Hematopoietic multipotent progenitor cell treated with erythropoietin and hydrocortisone succinate and interleukin-3 and kit ligand, for 8 days (in vitro differentiated cells): ENCODE data around the gene OSBPL9.

Experiments used
- DNase-seq: peaks from one replicate; pipeline ENCODE4 v3.0.0-alpha.2; 2015

Gene OSBPL9

GRCh38 chr1:51744506-51745303, 127.8 kb downstream of the OSBPL9 start:
- no peak for DNase-seq

- no peak for DNase-seq
Measured at GRCh38 chr1:51745304-51745570, 128.3 kb downstream of the OSBPL9 start.

- DNase-seq, result no peak
Measured at GRCh38 chr1:51749151-51749550, 132.3 kb downstream of the OSBPL9 start.

DNA sequence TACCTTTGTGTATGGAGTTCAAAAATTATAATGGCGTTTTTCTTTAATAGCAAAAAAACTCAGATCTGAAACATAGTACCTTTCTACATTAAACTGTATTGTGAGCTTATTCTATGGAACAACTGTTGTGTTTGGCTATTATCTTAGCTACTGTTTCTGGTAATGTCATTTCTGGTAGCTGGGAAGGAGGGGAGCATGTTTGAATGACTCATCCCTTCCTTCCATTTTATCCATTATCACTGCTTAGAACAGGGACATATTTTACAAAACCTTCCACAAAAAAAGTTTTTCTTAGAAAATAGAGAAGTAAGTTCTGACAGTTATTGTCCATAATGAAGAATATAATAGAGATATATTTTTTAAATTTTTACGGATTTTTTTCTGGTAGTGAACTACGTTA, 133.3 kb downstream of the OSBPL9 start:
- peak; percentile 54 for DNase-seq

DNA sequence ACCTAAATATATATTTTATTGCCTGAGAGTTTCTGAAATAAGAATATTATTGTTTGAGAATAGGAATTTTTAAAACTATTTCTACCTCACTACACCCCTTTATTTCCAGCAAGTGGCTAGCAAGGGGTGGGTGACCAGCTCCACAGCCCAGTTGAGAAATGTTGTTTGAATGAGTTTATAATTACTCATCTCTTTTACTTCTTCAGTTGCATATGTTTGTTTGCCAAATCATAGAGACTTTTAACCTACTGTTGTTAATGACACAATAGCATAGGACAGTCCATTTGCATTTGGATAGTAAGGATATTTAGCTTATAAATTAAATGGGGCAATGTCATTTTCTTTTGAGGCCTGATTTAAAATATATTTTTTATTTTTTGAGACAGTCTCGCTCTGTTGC, 133.8 kb downstream of the OSBPL9 start:
- DNase-seq, result no peak

GRCh38 chr1:51752073-51752948, 135.4 kb downstream of the OSBPL9 start:
- DNase-seq, result peak; percentile 64

DNA sequence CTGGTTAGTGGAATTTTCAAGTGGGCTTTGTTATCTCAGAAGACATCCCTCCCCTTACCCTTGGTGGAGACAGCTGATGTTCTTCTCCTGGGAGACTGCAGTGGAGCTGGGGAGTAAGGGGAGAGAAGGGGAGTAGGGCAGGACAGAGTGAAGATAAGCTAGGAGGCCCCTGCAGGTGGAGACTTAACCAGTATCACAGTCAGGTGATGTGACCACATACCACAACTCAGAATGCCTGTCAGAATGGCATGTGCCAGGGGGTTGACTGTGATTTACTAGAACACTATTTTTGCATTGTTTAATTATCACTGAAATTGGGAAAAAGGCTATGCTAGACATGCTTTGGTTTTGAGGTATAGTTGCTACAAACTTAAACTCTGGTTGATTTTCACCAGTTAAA, 137.1 kb downstream of the OSBPL9 start:
- DNase-seq, result no peak

- DNase-seq, result no peak
Measured at GRCh38 chr1:51754666-51755065, 137.8 kb downstream of the OSBPL9 start.

DNA sequence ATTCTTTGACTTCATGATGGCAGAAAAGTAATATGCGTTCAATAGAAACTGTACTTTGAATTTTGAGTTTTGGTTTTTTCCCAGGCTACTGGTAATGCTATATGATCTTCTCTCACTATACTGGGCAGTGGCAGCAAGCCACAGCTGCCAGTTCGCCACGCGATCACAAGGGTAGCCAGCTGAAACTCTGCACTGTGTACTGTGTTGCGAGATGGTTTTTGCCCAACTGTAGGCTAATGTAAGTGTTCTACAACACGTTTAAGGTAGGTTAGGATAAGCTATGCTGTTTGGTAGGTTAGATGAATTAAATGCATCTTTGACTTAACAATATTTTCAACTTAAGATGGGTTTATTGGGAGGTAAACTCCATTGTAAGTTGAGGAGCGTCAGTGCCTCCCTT, 138.5 kb downstream of the OSBPL9 start:
- DNase-seq, result no peak

GRCh38 chr1:51756290-51756689, 139.4 kb downstream of the OSBPL9 start:
- DNase-seq, result no peak

- no peak for DNase-seq
Measured at GRCh38 chr1:51758310-51758709, 141.4 kb downstream of the OSBPL9 start.

DNA sequence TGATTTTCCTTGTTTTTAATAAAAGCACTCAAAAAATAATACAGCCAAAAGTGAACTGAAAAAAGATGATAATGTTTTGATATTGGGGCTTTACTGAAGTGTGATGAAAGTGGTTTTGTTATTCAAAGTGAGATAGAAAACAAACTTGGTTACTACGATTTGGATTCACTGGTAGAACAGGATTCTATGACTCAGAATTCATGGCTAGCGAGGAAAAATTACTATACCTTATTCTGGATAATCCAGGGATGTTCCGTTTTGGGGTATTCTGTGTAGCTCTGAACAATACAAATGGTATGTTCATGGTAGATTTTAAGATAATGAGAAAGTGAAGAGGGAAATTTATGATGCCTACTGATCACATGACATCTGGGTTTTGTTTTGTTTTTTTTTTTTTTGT, 144.0 kb downstream of the OSBPL9 start:
- DNase-seq, result no peak

GRCh38 chr1:51761351-51761750, 144.5 kb downstream of the OSBPL9 start:
- DNase-seq, result no peak

DNA sequence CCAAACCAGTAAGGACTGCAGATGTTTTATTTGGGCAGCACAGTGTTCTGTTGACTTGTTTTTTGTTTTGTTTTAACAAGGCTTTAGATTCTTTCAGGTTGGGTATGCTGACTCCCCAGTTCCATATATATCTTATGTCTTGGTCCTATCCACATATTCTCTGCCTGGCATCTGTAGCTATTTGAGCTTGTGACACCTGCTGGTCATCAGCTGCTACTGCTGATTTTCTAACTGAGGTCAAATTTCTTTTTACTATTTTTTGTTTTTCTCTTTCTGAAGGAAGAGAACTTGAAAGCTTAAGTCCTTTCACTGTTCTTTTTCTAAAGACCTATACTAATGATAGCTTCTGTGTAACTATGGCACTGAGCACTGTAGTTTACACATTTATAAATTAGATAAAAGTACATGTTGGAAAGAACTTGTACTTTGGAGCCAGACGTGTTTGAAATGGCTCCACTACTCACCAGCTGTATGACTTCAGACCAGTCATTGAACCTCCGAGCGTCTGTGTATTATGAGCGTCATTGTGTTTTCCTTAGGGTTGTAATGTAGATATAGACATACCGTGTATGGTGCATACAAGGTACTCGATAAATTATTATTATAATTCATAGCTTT, 152.2 kb downstream of the OSBPL9 start:
- DNase-seq, result peak; percentile 70

DNA sequence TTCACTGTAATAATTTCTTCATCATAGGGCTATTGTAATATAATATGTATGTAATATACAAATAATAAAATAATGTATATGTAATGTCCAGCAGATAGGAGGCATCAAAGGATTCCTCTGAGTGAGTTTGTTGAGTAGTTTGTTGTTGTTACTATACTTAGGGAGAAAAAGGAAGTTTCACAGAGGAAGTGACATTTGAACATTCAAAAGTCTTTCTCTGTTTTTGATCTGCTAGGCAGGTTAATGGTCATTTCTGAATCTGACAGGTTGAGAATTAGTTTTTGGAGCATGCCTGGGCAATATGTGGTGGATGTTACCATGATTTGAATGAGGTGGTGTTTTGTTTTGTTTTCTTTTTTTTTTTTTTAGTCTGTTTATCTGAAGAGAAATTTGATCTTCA, 159.5 kb downstream of the OSBPL9 start:
- no peak for DNase-seq

DNA sequence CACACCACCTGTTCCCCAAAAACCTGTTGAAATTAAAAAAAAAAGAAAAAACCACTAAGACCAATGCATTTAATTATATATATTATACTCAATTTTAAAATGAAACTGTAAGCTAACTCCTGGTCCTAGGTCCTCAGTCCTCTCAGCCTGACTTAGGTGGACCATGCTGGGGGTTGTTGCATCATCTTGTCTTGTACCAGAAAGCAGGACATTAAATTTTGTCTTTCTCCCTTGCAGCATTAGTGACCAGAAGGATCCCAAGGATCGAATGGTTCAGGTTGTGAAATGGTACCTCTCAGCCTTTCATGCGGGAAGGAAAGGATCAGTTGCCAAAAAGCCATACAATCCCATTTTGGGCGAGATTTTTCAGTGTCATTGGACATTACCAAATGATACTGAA, 164.0 kb downstream of the OSBPL9 start:
- no peak for DNase-seq

- DNase-seq, result no peak
Measured at GRCh38 chr1:51784997-51785421, 168.1 kb downstream of the OSBPL9 start.

GRCh38 chr1:51788938-51789337, 172.0 kb downstream of the OSBPL9 start:
- no peak for DNase-seq

- no peak for DNase-seq
Measured at GRCh38 chr1:51789342-51789741, 172.4 kb downstream of the OSBPL9 start.

DNA sequence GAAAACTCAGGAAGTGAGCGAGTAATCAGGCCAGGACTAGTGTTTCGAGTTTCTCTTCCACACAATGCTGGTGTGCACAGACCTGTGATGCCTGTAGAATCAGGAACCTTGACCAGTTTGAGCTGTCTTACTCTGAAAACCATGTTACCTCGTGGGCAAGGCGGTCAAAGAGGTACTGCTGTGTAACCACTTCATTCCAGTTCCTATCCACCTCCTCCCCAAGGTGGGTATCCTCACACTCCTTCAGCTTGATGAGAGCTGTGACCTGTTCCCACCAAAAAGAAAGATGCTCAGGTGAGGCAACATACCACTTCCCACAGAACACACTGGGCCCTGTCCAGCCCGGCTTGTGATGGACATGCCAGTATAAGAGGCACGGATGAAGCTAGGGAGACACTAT, 173.5 kb downstream of the OSBPL9 start:
- no peak for DNase-seq

GRCh38 chr1:51791888-51792287, 175.0 kb downstream of the OSBPL9 start:
- no peak for DNase-seq

DNA sequence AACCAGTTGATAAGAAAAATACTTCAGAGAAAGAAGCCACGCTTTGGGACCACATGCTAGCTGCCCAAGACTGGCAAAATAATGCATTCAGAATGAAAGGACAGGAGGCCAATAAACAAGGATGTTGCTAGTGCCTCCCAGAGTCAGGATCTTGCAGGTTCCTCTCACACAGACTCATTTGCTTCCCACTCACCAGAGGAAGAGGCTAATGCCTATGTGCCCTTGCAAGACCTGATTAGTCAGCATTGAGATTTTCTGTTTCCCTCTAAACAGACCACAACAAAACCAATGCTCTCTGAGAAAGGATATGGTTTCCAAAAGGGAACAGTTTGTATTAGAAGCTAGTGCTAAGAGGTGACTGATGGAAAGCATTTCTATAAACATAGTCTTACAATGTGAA, 176.0 kb downstream of the OSBPL9 start:
- no peak for DNase-seq

DNA sequence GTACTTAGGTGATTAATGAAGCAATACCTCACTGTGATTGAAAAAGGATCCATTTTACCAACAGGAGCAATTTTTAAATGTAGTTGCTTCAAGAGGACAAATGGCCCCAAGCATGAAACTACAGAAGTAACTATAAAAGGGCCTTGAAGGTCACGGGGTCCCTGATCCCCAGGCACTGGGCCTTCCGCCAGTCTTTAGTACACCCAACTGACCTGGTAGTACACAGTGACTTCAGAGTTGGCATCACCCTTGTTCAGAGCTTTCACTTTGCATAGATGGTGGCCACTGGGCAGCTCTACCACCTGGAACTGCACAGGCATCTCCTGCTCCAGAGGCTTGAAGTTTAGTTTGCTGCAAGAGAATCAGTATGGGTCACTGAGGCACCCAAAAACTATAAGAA, 177.4 kb downstream of the OSBPL9 start:
- no peak for DNase-seq

DNA sequence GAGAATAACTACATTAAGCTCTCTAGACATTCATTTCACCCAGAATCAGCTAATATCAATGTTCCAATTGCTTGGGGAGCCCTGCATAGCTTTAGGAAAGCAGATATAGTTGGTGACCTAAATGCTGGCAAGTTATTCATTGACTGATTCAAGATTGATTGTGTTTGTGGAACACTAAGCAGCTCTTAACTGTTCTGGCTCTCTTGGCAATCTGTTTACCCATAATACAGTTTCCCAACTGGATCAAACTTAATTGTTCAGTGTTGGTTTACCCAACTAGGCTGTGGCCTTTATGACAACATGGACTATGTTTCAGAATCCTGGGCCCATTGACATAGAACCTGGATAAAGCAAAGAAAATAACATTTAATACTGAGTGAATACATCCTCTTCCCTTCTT, 178.0 kb downstream of the OSBPL9 start:
- no peak for DNase-seq
